Effector memory CD8-positive, alpha-beta T cell (primary cell): ENCODE results near the gene IQSEC2.

Experiments used
- ATAC-seq: fragments of 150-1000 bp; cut with Tn5 transposase; replicated peaks from 2 replicates; pipeline ENCODE4 v1.10.0; 2021; ENCODE audit warnings: mild to moderate bottlenecking, moderate library complexity
- DNase-seq, 3 experiments: peaks; one replicate each; pipeline ENCODE4 v3.0.0; 2021
- H3K27ac Mint-ChIP-seq, 2 donors: one replicate each; pipeline ENCODE4 v1.8.0; 2022; ENCODE audit warnings: mild to moderate bottlenecking in 2 of 2, mixed read lengths in 2 of 2, moderate library complexity in 2 of 2
- H3K27me3 Mint-ChIP-seq, 2 donors: one replicate each; pipeline ENCODE4 v1.8.0; 2022; ENCODE audit warnings: mixed read lengths in 2 of 2
- H3K36me3 Mint-ChIP-seq: one replicate; pipeline ENCODE4 v1.8.0; 2022; ENCODE audit warnings: mild to moderate bottlenecking, moderate library complexity, mixed read lengths; ENCODE audit not compliant: insufficient read depth
- H3K4me1 Mint-ChIP-seq, 2 donors: one replicate each; pipeline ENCODE4 v1.8.0; 2022; ENCODE audit warnings: low read depth in 2 of 2, mixed read lengths in 2 of 2
- H3K4me3 Mint-ChIP-seq, 2 donors: one replicate each; pipeline ENCODE4 v1.8.0; 2022; ENCODE audit warnings: mild to moderate bottlenecking in 2 of 2, mixed read lengths in 2 of 2, moderate library complexity in 2 of 2
- H3K9me3 Mint-ChIP-seq, 2 donors: one replicate each; pipeline ENCODE4 v1.8.0; 2022; ENCODE audit warnings: mixed read lengths in 2 of 2

Gene IQSEC2

DNA sequence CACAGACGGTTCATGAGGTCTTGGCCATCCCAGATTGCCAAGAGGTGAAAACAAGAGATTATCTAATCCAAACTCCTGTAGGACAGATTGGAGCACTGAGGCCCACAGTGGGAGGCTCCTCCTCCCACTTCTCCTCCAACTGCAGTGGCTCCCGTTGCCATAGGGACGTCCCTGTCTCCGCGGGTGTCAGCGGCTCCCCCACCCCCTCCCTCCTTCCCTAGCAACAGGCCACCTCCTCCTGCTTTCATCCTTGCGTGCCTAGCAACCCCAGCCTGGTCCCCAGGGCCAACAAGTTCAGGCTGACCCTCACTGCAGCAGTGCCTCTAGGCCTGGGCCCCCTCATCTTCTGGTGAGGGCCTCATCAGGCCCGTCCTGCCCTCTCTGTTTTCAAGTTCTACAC is 6.8 kb upstream of the IQSEC2 start:
- Mint-ChIP-seq H3K27me3 (no peaks in the 10 kb centered on the region), H3K36me3 (peaks cover 3% of the 10 kb centered on the region), H3K9me3 (no peaks in the 10 kb centered on the region), H3K27ac (peak overlapping the region; percentile 92 to 96), H3K4me1 (peaks cover 23 to 32% of the 10 kb centered on the region in 2 donors), H3K4me3 (peak overlapping the region; percentile 74 to 83)
- DNase-seq (no peak), ATAC-seq (peak; percentile 25)

GRCh38 chrX:53287493-53288138 is 6.2 kb upstream of the IQSEC2 start:
- DNase-seq, result peak; percentile 25 to 33 (median 26)
- peaks cover 3% of the 10 kb centered on the region for H3K36me3 Mint-ChIP-seq
- peak; percentile 82 for ATAC-seq
- peak overlapping the region; percentile 74 to 83 for H3K4me3 Mint-ChIP-seq
- H3K4me1 Mint-ChIP-seq, result peaks cover 23 to 32% of the 10 kb centered on the region in 2 donors
- H3K27ac Mint-ChIP-seq, result peak overlapping the region; percentile 92 to 96
- no peaks in the 10 kb centered on the region for H3K9me3 Mint-ChIP-seq
- H3K27me3 Mint-ChIP-seq, result no peaks in the 10 kb centered on the region

GRCh38 chrX:53286171-53286570 is 4.8 kb upstream of the IQSEC2 start:
- peak overlapping the region; percentile 55 to 83 for H3K4me3 Mint-ChIP-seq
- ATAC-seq (no peak), DNase-seq (no peak)
- peak overlapping the region in 1 of 2 donors; percentile 62 for H3K27ac Mint-ChIP-seq
- peaks cover 23 to 32% of the 10 kb centered on the region in 2 donors for H3K4me1 Mint-ChIP-seq
- H3K36me3 Mint-ChIP-seq, result peaks cover 3% of the 10 kb centered on the region
- H3K9me3 Mint-ChIP-seq, result no peaks in the 10 kb centered on the region
- no peaks in the 10 kb centered on the region for H3K27me3 Mint-ChIP-seq

DNA sequence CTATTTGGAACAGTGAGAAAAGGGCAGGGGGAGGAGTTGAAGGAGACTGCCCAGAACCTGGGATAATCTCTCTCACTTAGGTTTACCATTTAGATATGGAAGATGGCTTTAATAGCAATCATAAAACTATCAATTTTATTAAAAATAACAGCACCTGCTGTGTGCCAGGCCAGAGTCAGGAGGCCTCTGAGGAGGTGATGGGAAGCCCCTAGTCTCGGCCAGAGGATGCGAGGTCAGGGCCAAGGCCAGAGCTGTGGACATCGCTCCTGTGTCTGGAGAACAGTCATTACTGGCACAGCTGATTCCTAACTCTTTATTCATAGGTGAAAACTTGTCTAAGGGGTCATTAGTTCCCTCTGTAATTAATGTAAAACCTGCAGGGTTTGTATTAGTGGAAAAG is 4.2 kb upstream of the IQSEC2 start:
- peaks cover 3% of the 10 kb centered on the region for H3K36me3 Mint-ChIP-seq
- no peak overlapping the region for H3K4me3 Mint-ChIP-seq
- DNase-seq (no peak), ATAC-seq (no peak)
- H3K27me3 Mint-ChIP-seq, result no peaks in the 10 kb centered on the region
- H3K27ac Mint-ChIP-seq, result peak overlapping the region in 1 of 2 donors; percentile 53
- no peaks in the 10 kb centered on the region for H3K9me3 Mint-ChIP-seq
- peaks cover 23 to 32% of the 10 kb centered on the region in 2 donors for H3K4me1 Mint-ChIP-seq

- no peaks in the 10 kb centered on the region for H3K27me3 Mint-ChIP-seq
- no peak overlapping the region for H3K4me3 Mint-ChIP-seq
Observed at GRCh38 chrX:53284684-53285447, 3.5 kb upstream of the IQSEC2 start.

DNA sequence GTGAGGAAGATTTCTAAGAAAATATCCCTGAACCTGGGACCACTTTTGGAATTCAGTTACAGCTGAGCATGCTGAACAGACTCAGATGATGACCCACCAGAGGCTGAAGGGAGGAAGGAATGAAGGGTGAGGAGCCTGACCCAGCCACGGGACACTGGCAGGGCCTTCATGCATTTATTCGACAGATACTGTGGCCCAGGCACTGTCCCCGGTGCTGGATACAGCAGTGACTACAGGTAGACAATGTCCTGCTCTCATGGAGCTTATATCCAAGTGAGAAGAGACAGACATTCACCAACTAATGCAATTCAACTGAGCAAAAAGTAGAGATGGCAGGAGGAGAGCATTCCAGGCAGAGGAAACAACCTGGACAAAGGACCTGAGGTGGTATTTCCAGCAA is 2.2 kb upstream of the IQSEC2 start:
- Mint-ChIP-seq H3K9me3 (no peaks in the 10 kb centered on the region), H3K27ac (no peak overlapping the region), H3K36me3 (peaks cover 3% of the 10 kb centered on the region), H3K4me3 (no peak overlapping the region), H3K4me1 (peaks cover 28% of the 10 kb centered on the region in 2 donors), H3K27me3 (no peaks in the 10 kb centered on the region)
- ATAC-seq (no peak), DNase-seq (no peak)

More at GRCh38 chrX:53284684-53285447, 3.5 kb upstream of the IQSEC2 start:
- DNase-seq (peak; percentile 32 to 42 (median 34)), ATAC-seq (peak; percentile 47)
- Mint-ChIP-seq H3K36me3 (peaks cover 3% of the 10 kb centered on the region), H3K4me1 (peaks cover 28 to 37% of the 10 kb centered on the region in 2 donors), H3K27ac (peak overlapping the region in 1 of 2 donors; percentile 53), H3K9me3 (no peaks in the 10 kb centered on the region)

- no peak for DNase-seq
- H3K9me3 Mint-ChIP-seq, result no peaks in the 10 kb centered on the region
- no peaks in the 10 kb centered on the region for H3K27me3 Mint-ChIP-seq
Observed at GRCh38 chrX:53283099-53283498, 1.7 kb upstream of the IQSEC2 start.

DNA sequence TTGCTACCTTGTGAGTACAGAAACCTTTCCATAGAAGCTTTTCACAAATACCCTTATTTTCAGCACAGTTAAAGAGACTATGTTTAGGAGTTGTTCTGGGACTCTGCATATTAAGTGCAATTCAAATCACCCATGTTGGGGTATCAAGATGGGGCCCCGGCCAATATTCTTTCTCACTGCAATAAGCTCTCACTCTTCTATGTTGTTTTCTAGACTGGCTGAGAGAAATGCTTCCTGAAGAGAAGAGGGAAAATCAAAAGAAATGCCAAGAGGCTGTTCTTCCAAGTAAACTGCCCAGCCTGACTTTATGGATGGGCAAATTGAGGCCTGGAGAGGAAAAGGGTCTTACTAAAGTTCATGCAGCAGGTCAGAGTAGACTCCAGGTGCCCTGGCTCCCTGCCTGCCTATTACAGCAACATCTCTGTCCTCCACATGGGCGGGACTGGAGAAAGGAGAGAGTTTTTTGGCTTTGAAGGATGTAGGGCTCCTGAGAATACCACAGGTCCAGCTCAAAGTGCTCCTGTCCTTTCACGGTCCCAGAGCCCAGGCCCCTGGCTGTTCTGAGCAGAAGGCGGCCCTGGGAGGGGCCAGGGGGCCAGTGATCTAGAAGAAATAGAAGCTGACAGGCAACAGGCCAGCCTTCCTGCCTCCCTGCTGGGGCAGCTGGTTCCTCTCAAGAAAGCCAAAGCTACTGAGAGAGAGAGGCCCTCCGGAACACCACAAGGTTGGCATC is 745 bp upstream of the IQSEC2 start:
- Mint-ChIP-seq H3K27me3 (no peaks in the 10 kb centered on the region), H3K4me3 (no peak overlapping the region), H3K36me3 (peaks cover 3% of the 10 kb centered on the region), H3K4me1 (peaks cover 17 to 21% of the 10 kb centered on the region in 2 donors), H3K27ac (no peak overlapping the region), H3K9me3 (no peaks in the 10 kb centered on the region)
- DNase-seq (no peak), ATAC-seq (no peak)

More at GRCh38 chrX:53283099-53283498, 1.7 kb upstream of the IQSEC2 start:
- H3K36me3 Mint-ChIP-seq, result peaks cover 3% of the 10 kb centered on the region
- H3K4me1 Mint-ChIP-seq, result peaks cover 23 to 24% of the 10 kb centered on the region in 2 donors
- no peak overlapping the region for H3K4me3 Mint-ChIP-seq
- H3K27ac Mint-ChIP-seq, result no peak overlapping the region
- ATAC-seq, result no peak

- Mint-ChIP-seq H3K27ac (peak overlapping the region in 1 of 2 donors; percentile 30), H3K27me3 (no peaks in the 10 kb centered on the region), H3K9me3 (no peaks in the 10 kb centered on the region), H3K4me1 (peaks cover 14 to 19% of the 10 kb centered on the region in 2 donors), H3K36me3 (no peaks in the 10 kb centered on the region), H3K4me3 (peak overlapping the region; percentile 47 to 56)
- DNase-seq (no peak), ATAC-seq (no peak)
Observed at GRCh38 chrX:53280331-53281320, 758 bp downstream of the IQSEC2 start.

- H3K4me1 Mint-ChIP-seq, result peaks cover 10 to 14% of the 10 kb centered on the region in 2 donors
- no peak for DNase-seq
- H3K27me3 Mint-ChIP-seq, result no peaks in the 10 kb centered on the region
- peak overlapping the region in 1 of 2 donors; percentile 30 for H3K27ac Mint-ChIP-seq
- H3K4me3 Mint-ChIP-seq, result peak overlapping the region; percentile 47 to 56
- no peaks in the 10 kb centered on the region for H3K9me3 Mint-ChIP-seq
- H3K36me3 Mint-ChIP-seq, result no peaks in the 10 kb centered on the region
- no peak for ATAC-seq
Observed at GRCh38 chrX:53279296-53280237, 1.8 kb downstream of the IQSEC2 start.

DNA sequence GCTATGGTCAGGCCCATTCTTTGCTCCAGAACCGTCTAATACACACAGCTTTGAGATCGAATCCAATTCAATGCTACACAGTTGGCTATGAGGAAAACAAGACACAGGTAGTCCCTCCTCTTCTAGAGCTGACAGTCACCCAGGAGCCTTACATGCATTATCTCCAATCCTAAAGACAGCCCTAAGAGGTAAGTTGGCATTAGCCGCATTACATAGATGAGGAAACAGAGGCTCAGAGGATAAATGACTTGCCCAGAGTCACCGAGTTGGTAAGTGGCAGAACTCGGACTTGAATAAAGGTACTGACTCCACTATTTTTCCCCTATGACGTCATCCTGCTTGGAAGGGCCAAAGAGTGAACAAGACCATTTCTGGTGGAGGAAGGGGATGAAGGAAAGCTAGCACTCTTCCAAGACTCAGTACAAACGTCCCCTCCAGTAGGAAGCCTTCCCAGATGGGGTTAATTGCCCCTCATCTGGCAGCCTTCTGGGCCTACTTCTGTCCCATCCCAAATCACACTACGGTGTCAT is 8.5 kb downstream of the IQSEC2 start:
- Mint-ChIP-seq H3K9me3 (no peaks in the 10 kb centered on the region), H3K4me3 (no peak overlapping the region)
- ATAC-seq, result no peak

More for the DNA sequence above, 8.5 kb downstream of the IQSEC2 start:
- H3K4me1 Mint-ChIP-seq, result no peaks in the 10 kb centered on the region
- H3K27me3 Mint-ChIP-seq, result no peaks in the 10 kb centered on the region
- DNase-seq, result no peak
- no peak overlapping the region for H3K27ac Mint-ChIP-seq
- no peaks in the 10 kb centered on the region for H3K36me3 Mint-ChIP-seq
